Fibroblast of lung (primary cell): ENCODE data around the gene DOCK3.

Experiments used
- CTCF ChIP-seq, 2 donors: IDR thresholded peaks in 1 of 2; conservative IDR thresholded peaks in 1 of 2; 1 replicate in 1 of 2; 2 replicates in 1 of 2; pipeline ENCODE4 v1.5.1; 2011 to 2012; ENCODE audit warnings: low read length in 2 of 2, control low read depth in 1 of 2, inconsistent platforms in 1 of 2, low read depth in 1 of 2, mild to moderate bottlenecking in 1 of 2
- EZH2 ChIP-seq: IDR thresholded peaks from 2 replicates; pipeline ENCODE4 v1.5.1; 2012; ENCODE audit warnings: low read length, control low read depth, mild to moderate bottlenecking; ENCODE audit errors: missing control alignments

GRCh38 chr3:51386852-51387229 is 712.1 kb downstream of the DOCK3 start:
- TF ChIP-seq CTCF (conservative IDR thresholded peaks at IDR 0.05 in 1 of 2, IDR thresholded peaks at IDR 0.05 in 1 of 2; ENCODE audit: low read depth in 1 of 2, low read length in 2 of 2) (no peak), EZH2 (no peak)
